IPS DF 19.7 (cell line): ENCODE data around the gene RPS6KL1.
"Not testable (repeated sequence)": the region's sequence is repeated elsewhere in the genome, so short reads cannot be mapped to it uniquely, and the experiment has no call there.

Experiments used
- DNase-seq: peaks from one replicate; pipeline ENCODE4 v3.0.0-alpha.2; 2013; ENCODE audit warnings: low read depth, low spot score

Gene RPS6KL1

DNA sequence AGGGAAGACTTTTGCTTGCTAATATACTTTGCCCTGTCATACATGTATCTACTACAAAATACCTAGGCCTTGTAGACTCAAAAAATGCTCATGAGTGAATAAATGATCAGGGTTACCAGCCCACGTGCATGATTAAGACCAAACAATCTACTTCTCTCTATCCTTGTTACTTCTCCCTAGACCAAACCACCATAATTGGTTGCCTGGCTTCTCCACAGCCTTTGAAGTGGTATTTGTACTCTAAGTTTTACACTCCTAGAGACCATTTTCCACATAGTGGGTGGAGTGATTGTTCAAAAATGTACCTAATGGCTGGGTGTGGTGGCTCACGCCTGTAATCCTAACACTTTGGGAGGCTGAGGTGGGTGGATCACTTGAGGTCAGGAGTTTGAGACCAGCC lies 14.1 kb upstream of the RPS6KL1 start:
- DNase-seq, result no peak

DNA sequence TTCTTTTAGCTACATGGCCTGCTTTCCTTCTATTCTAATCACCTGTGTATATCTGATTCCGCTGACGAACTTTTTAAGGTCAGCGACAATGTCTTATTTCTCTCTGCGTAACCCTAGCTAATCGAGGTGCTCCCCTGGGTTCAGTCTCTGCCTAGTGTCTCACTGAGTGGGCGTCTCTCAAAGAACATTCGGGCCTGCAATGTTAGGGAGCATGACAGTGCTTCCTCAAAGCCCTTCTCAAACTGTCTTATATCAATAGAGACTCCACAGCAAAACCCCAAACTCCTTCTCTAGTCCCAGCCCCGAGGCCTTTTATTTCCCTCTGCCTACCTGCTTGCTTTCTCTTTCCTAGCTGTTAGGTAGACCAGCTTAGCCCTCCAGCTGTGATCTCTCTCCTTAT lies 13.7 kb upstream of the RPS6KL1 start:
- no peak for DNase-seq

DNA sequence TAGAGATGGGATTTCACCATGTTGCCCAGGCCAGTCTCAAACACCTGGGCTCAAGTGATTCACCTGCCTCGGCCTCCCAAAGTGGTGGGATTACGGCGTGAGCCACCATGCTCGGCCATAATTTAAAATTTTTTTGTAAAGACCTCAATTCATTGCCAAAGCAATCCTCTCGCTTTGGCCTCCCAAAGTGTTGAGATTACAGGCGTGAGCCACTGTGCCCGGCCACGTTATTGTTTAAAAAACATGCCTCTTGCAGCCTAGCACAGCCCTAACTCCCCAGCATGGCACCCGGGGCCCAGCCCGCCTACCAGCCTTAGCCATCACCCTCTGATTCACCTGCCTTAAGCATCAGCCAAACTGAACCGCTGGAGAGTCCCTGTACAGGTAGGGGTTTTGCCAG lies 13.1 kb upstream of the RPS6KL1 start:
- no peak for DNase-seq

DNA sequence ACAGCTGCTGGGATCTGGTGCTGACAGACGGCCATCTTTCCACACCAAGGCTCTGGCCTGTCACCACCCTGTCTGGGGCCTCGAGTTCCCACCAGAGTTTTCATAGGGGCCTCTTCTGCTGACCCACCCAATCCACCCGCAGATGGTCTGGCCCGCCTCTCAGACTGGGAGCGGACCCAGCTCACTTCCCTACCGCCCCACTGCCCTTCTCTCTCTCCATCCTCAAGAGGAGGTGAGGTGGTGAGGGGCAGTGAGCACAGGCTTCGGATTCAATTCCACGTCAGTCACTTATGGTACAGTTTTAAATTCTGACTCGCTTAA lies 12.3 kb upstream of the RPS6KL1 start:
- DNase-seq, result no peak

DNA sequence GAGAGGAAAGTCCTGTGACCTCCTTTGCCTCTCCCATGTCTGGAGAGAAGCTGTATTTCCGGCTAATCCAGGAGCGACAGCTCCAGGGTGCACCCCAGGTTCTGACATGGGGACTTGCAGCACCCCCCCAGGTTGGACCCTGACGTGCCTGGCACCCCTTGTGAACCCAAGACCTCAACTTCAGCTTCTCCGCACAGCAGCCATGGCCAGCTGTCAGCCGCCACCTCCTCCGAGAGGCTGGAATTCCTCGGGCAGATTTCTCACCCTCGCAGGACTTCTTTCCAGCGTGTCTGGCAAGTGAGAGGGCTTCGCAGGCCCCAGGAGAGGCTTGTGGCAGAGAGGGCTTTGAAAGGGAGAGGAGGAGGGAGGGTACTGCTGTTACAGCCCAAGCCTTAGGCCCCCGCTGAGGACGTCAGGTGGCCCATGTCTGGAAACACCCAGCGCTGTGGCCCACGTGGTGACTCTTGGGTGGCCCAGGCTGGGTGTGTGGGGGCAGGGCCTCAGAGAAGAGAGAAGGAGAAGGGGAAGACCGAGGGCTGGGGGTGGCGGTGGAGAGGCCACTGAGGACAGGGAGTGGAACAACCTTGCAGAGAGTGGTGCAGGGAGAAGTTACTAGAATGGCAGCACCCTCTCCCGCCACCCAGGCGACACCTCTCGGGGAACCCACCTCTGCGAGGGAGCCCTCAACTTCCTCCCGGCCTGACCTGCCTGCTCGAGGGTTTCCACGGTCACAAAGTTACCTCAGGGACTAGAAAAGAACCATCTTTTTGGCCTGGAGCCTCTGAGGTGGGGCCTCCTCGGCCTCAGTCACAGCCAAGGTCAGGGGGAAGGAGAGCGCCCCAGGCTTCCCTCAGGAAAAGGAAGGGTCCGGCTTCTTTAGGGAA lies 11.7 kb upstream of the RPS6KL1 start:
- DNase-seq, result no peak

DNA sequence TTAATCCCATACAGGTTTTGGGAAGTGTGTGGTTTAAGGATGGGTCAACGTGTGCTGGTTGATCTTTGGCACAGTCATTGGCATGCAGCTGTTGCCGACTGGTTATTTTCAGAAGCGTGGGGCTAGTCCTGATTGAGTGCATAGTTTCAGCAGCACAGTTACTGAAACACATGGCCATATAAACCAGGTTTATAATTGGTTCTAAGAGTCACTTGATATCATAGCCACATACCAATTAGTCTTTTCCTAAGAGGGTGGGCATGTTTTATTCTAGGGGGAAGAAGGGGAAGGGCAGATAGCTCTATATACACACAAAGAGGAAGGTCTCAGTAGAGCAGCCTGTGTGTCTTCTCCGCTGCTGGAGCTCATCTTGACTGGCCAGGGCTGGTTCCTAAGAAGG lies 11.0 kb upstream of the RPS6KL1 start:
- no peak for DNase-seq

DNA sequence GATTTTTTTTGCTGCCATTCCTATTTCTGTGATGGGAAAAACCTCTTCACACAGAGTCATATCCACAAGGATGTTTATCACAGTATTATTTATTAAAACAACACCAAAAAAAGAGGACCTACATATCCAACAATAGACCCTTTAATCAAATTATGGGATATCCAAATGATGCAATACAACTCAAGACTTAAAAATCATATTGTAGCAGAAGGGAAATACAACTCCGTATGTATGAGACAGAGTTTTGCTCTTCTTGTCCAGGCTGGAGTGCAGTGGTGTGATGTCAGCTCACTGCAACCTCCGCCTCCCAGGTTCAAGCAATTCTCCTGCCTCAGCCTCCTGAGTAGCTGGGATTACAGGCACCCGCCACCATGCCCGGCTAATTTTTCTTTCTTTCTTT lies 9.9 kb upstream of the RPS6KL1 start:
- DNase-seq, result not testable (repeated sequence)

DNA sequence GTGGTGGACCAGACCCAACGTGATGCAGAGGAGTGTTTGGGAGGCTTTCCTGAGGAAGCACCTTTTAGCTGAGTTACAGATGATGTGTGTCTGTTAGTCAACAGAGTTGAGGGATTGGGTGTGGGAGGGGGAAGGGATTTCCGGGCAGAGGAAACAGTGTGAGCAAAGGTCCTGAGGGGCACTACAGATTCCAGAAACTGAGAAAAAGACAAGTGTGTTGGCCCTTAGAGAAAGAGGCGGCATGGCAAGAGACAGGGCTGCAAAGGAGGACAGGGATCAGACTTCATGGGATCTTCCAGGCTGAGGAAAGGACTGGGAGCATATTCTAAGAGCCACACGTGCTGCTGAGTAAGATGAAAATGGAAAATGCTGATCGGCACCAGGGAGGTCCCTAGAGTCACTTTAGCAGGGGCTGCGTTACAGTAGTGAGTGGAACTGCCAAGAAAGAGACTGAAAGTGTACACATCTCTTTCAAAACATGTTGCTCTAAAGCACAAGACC lies 9.4 kb upstream of the RPS6KL1 start:
- no peak for DNase-seq

DNA sequence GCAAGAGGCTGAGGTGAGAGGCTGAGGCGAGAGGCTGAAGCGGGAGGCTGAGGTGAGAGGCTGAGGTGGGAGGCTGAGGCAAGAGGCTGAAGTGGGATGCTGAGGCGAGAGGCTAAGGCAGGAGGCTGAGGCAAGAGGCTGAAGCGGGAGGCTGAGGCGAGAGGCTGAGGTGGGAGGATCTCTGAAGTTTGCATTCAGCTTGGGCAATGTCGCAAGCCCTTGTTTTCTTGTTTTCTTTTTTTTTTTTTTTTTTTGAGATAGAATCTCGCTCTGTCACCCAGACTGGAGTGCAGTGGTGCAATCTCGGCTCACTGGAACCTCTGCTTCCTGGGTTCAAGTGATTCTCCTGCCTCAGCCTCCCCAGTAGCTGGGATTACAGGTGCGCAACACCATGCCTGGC lies 8.7 kb upstream of the RPS6KL1 start:
- not testable (repeated sequence) for DNase-seq

DNA sequence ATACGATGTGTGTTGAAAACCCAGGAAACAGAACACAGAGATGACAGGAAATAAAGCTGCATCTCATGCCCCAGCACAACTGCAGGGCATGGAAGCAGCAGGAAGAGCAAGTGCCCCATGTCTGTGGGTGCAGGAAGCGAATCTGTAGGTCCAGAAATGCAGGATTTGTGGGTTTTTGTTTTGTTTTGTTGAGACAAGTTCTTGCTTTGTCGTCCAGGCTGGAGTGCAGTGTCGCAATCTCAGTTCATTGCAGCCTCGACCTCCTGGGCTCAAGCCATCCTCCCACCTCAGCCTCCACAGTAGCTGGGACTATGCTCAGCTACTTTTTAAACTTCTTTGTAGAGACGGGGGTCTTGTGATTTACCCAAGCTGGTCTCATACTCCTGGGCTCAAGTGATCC lies 6.2 kb upstream of the RPS6KL1 start:
- no peak for DNase-seq

DNA sequence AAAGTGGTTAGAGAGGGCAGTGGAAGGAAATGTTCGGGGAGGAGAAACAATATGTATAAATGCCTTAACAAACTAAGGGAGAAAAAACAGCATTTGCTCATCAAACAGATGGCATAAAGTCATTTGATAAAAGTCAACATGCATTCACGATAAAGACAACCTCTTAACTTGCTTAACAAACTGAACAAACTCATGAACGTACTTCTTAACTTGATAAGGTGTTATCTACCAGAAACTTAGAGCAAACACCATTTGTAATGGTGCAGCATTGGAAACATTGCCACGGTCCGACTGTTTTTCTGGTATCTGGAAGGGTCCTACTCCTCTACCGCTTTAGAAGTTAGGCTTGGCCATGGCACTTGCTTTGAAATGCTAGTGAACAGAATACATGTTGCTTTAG lies 4.2 kb upstream of the RPS6KL1 start:
- DNase-seq, result no peak

DNA sequence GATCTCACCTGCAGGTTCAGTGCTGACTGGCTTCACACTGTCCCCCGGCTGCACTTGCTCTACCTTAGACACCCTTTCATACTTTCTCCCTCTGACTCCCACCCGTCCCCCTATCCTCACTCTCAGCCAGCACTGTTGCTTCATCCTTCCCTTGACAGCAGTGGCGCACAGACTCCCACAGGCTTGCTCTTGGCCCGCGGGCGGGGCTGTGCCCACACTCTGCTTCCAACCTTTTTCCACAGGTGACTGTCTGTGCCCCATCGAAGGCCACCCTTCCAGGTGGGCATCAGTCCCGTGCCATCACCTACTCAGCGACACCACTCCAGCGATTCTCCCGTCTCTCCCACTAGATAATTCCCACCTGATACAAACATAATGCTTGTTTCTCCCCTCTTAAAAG lies 1.0 kb upstream of the RPS6KL1 start:
- no peak for DNase-seq

DNA sequence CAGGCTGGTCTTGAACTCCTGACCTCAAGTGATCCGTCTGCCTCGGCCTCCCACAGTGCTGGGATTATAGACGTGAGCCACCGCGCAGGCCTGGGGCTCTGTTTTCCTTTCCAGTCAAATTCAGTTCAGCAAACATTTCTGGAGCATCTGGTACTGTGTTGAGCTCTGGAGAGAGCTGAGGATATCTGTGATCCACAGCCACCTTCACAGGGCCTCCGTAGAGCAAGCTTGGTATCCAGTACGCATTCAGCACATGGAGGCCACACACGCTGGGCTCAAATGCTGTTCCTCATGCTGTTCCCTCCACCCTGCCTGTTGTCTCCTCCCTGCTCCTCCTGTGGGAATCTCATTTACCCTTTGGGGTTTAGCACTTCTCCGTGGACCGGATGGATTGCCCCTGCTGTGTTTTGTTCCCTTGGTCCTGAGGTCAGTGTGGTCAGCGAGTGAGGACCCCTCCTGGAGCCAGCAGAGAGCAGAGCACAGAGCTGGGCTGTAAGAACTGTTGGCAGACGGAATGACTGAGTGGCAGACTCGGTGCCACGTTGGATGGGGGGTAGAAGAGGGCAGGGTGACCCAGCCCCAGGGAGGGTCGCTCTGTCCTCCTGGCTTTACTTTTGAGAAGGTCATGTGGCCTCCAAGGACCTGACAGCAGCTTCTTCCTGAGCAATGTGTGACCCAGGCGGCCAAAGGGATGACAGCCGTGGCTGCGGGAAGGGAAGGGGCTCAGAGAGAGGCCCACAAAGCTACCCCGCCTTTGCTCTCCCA lies 891 bp downstream of the RPS6KL1 start:
- no peak for DNase-seq

DNA sequence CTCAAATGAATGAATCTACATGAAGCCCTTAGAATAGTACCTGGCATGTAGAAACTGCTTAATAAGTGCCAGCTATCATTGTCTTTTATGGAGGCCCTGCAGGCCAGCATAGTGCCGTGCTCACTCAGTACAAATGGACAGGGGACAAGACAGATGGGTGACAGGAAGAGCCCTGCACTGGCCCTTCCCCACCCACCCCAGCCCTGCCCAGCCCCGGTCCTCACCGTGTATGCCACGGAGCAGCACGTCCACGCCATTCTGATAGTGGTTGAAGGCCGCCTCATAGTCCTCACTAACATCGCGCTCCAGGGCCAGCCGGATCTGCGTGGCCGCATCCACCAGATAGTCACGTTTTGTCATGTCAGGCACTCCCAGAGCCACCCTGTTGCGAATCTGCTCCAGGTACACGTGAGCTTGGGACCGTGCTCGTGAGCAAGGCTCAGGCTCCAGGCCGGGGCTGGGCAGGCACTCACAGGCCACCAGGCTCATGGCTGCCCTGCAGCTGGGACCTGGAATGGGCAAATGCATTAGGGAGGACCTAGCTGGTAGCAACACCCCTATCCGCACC lies 1.9 kb downstream of the RPS6KL1 start:
- DNase-seq, result no peak

DNA sequence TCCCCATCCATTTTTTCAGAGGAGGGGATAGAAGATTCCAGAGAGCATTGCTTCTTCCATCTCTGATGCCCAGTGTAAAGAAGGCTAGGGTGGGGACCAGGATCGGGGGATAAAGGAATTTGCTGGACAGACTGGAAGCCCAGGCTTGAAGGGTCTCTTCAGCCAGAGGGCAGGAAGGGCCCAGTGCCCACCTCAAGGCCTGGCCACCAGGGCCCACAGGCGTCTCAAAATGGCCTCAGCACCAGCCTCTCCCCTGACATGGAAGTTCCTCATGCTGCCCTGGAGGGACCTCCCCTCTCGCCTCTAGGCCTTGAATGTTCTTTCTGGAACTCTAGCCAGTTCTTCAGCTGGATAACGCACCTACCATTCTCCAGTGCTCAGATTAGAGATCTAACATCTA lies 2.8 kb downstream of the RPS6KL1 start:
- DNase-seq, result no peak

DNA sequence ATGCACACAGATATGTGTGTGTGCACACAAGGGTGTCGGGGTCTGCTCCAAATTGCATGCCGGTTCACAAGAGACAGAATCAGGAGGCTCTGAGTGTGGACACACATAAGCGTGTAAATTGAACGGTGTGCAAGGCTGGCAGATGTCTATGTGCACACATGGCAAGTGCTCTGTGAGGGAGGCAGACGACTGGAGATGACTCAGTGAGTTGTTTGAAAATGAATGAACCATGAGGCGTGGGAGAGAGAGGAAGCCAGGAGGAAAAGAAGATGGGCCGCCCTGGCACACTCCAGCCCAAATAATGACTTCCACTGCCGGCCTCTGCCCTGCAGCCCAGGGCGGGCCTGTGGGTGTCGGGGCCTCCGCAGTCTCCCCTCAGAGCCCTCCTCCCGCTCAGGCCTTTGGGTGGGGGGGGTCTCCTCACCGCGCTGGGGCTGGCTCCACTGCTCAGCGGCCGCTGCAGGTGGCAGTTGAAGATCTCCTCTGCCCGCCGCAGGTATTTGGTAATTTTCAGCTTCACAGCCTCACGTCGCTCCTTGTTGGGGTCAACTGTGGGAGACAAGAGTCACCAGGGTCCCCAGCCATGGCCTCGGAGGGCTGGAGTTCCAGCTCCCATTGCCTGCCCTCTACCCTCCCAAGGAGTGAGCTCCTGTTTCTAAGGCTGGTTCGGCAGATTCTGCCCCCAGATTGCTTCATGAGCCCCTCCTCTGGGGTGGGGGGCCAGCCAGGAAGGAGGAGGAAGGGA lies 3.5 kb downstream of the RPS6KL1 start:
- no peak for DNase-seq

DNA sequence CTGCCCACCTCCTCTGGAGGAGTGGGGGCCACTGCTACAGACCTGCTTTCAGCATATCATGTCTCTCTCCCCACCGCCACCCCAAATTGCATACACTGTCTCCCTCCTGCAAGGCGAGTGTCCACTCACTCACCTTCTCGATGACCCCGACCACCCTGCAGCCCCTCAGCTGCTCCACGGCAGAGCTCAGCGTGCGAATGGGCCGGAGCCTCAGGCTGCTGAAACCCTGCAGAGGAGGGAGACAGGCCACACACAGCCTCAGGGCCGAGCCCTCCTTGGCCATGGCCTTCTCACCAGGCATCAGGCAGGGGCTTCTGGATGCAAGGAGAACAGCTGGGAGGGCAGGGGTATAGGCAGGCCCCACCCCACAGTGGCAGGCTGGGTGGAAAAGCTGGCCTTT lies 4.7 kb downstream of the RPS6KL1 start:
- no peak for DNase-seq

DNA sequence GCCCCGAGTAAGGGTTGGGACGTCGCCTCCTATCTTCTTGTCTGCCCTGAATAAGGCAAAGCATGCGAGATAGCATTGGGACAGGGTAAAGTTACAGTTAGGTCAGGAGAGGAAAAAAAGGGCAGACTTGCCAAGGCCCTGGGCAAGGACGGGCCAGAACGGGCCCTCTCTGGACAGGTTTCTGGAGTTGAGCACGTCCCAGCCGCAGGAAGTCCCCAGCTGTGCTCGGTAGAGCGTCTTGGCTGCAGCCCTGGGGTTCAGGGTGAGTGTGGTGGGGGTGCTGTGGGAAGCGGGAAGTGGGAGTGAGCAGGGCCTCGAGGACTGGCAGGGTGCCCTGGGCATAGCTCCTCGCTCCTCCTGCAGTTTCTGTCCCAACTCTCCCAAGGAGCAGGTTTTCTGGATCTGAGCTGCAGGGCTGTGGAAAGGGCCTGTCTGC lies 5.4 kb downstream of the RPS6KL1 start:
- no peak for DNase-seq

DNA sequence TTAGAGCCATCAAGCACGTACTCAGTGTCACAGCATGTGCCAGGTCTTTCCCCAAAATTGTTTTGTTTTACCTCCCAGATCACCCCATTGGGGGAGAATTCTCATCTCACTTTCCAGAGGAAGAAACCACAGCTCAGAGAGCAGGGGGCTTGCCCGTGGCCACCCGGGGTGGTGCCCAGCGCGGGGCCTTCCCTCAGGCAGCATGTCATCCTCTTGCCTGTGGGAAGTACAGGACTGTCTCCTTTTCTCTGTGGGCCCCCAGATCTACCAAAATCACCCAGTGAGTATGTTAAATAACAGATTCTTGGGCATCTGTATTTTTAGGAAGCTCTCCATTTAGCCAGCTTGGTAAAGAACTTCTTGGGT lies 5.9 kb downstream of the RPS6KL1 start:
- DNase-seq, result no peak

DNA sequence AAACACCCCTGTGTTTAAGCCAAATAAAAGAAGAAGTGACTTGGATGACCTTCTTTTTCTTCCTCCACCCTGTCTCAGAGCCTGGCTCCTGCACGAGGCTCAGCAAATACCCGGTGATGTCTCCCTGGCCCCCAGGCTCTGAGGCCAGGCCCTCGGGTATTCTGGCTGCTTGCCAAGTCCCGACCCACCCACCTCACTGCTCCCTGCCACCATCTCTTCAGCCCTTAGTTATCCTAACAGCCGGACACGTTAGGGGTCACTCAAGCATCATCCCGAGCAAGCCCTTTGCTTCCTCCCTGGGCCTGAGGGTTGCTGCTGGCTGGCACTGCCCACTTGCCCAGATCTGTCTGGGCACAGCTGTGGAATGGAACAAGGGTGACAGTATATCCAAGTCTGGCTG lies 7.2 kb downstream of the RPS6KL1 start:
- no peak for DNase-seq

DNA sequence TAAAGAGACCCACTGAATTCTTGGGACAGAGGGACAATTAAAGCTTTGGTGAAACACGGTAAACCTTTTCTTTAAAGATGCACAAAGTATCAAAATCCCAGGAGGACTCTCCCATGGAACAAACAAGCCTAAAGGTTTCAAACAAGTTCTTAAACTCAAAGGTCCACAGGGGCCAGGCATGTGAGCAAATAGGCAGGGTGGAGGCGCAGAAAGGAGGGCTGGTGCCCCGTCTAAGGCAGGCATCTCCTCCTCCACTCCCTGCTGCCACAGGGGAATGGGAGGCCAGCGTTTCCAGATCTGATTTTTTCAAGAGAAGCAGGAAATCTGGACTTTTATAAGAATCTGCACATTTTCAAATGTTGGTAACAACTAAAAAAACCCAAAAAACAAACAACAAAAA lies 7.6 kb downstream of the RPS6KL1 start:
- DNase-seq, result no peak

DNA sequence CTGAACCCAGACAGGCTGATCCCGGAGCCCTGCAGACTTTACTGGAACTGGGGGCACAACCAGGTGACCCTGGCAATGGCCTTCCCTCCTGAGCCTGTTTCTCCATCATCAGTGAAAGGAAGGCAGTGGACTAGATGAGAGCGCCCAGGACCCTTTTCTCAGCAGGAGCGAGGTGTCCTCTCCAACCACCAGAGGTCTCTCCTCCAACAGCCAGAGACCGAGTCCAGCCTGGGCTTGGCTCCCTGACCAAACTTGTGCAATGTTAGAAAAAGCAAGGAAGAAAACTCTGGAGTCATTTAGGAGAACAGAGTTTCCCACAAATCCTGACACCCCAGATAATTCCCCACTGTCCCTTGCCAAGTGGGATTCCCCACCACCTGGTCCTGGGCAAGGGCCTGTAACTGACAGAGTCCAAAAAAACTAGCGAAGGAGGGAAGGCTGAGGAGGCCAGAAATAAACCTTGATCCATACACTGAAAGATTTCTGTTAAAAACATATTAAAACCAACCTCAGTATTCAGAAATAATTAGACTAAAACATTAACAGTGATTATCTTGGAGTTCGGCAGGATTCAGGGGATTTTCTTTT lies 9.0 kb downstream of the RPS6KL1 start:
- DNase-seq, result peak; percentile 15
